DMS153 treated with DMSO at 0.1 percent for 48 hours (cell line): ENCODE measurements around the gene ACE2.

Experiments used
- DNase-seq: peaks from one replicate; lab custom pipeline; 2025; ENCODE audit not compliant: unreplicated experiment; lab: John Stamatoyannopoulos, UW

The ACE2 gene

DNA sequence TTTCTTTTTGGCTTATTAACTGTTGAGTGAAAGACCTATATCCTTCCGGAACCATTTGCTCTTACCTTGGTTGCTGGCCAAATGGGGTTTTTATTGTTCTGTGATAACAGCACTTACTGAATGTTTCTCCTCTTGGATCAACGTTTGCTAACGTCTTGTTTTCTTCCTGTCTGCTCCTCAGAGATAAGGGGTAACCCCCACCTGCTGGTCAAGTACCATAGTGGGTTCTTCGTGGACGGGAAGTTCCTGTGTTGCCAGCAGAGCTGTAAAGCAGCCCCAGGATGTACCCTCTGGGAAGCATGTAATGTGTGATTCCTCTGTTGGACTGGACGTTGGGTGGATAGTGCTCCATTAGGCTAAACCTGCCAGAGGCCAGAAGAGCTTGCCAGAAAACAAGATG lies 84.8 kb downstream of the ACE2 start:
- no peak for DNase-seq

DNA sequence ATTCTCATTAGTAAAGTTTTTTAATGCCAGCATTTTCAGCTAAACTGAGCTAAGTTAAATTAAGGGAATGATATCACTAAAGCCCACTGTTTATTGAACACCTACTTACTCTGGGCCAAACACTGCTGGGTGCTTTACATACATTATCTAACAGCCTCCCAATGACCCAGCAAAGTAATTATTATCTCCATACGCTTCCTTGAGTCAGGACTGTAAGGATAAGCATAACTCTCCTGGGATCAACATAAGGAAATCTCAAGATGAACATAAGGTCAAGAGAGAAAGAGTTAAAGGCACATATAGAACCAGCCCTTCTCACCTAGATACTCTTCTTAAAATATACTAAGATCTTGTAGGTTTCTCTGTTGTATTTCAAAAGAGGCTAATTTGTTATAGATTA lies 86.5 kb downstream of the ACE2 start:
- DNase-seq: no peak

DNA sequence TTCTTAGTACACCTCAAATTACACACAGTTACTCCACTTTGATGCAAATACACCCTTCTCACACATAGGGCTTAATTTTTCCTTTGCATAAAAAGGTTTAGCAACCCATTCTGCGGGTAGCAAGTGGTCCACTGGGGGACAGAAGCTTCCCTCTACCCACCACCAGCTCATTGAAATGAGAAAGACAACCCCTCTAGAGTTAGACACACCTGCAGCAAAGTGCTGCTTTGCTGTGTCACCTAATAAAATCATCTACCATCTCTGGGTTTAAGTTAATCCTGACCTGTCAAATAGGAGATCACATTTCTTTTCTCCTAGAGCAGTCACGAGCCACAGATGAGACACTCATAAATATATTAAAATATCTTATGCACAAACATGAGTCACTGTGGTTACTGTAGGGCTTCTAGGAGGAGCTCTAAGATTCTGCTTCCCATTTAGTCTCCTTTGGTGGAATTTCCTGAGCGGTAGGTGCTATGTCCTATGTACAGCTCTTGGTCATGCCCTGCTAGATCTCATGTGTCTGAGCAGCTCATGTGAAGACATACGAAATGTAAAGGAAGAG lies 88.3 kb downstream of the ACE2 start:
- DNase-seq: no peak

DNA sequence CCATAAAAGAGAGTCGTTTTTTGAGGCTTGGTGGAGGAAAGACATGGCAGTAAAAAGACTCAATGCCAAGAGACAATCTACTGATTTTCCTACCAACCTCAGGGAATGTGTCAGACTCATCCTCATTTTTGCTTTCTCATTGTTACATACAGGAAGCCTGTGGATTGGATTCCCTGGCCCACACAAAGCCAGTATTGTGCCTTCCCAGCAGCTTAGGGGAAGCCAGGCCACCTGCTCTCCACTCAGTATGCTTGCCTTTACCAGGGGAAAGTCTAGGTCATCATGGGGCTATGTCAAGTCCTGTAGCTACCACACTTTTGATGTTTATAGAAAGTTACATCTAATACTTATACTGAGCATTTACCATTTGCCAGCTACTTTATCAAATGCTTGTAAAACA lies 89.2 kb downstream of the ACE2 start:
- DNase-seq: no peak
